K562 (cell line): Measurements from ENCODE around the gene CPNE1.

Experiments
- CTCF ChIP-seq, 3 experiments: IDR thresholded peaks in 2 of 3; conservative IDR thresholded peaks in 1 of 3; 2 replicates each; pipeline ENCODE4 v1.5.1; 2011 to 2012; ENCODE audit warnings: low read length in 3 of 3, mild to moderate bottlenecking in 3 of 3, control low read depth in 2 of 3, improper control_type of control experiment in 1 of 3, inconsistent platforms in 1 of 3, low read depth in 1 of 3, mixed read lengths in 1 of 3, moderate library complexity in 1 of 3; ENCODE audit not compliant: insufficient read depth in 2 of 3
- ELK1 ChIP-seq: sonication (generic); formaldehyde crosslinking; IDR thresholded peaks from 2 replicates; pipeline ENCODE4 v1.8.1; 2022; ENCODE audit warnings: missing genetic modification reagents
- ETV6 ChIP-seq, 3 experiments: fragments of 150-350 bp in 1 of 3; sonication (generic) in 1 of 3; formaldehyde crosslinking in 1 of 3; IDR thresholded peaks; 2 replicates each; pipeline versions ENCODE4 v1.6.1 to v1.8.0; 2014 to 2022; ENCODE audit warnings: borderline replicate concordance in 2 of 3, low read depth in 2 of 3, antibody characterized with exemption in 1 of 3, low read length in 1 of 3, mild to moderate bottlenecking in 1 of 3, missing genetic modification reagents in 1 of 3
- EZH2 ChIP-seq: IDR thresholded peaks from 2 replicates; pipeline ENCODE4 v1.6.1; 2012; ENCODE audit warnings: low read depth, mild to moderate bottlenecking, inconsistent platforms, low read length, borderline replicate concordance
- GTF2B ChIP-seq: IDR thresholded peaks from 2 replicates; pipeline ENCODE4 v1.6.1; 2011; ENCODE audit not compliant: insufficient read length; ENCODE audit errors: extremely low read depth
- PATZ1 ChIP-seq: fragments of 250-450 bp; sonication (Bioruptor Pico); IDR thresholded peaks from 2 replicates; pipeline ENCODE4 v1.5.0; 2020; ENCODE audit warnings: mild to moderate bottlenecking, borderline replicate concordance
- TEAD4 ChIP-seq, 2 experiments: sonication (generic) in 1 of 2; formaldehyde crosslinking in 1 of 2; IDR thresholded peaks; 2 replicates each; pipeline versions ENCODE4 v1.6.1 to v1.8.0; 2012 to 2022; ENCODE audit warnings: borderline replicate concordance in 1 of 2, inconsistent platforms in 1 of 2, low read length in 1 of 2, mild to moderate bottlenecking in 1 of 2, missing genetic modification reagents in 1 of 2
- ZFP1 ChIP-seq: fragments of 450-650 bp; formaldehyde crosslinking; IDR thresholded peaks from 2 replicates; pipeline ENCODE4 v1.4.0; 2020; ENCODE audit warnings: mild to moderate bottlenecking, mixed read lengths

GRCh38 chr20:35695978-35696377 is 31.3 kb upstream of the CPNE1 start:
- no peak for TF ChIP-seq ZFP1 (CRISPR knock-in tag)
- TF ChIP-seq CTCF (IDR thresholded peaks at IDR 0.05 in 2 of 3, conservative IDR thresholded peaks at IDR 0.05 in 1 of 3; ENCODE audit: insufficient read depth in 2 of 3, low read depth in 1 of 3, low read length in 3 of 3) = no peak
- no peak for TF ChIP-seq ELK1 (CRISPR knock-in tag)
- no peak for TF ChIP-seq EZH2
- no peak for TF ChIP-seq PATZ1 (CRISPR knock-in tag)
- no peak for TF ChIP-seq ETV6 (IDR thresholded peaks at IDR 0.05; ENCODE audit: borderline replicate concordance in 1 of 2, low read depth in 2 of 2, low read length in 1 of 2)
- TF ChIP-seq ETV6 (CRISPR knock-in tag; IDR thresholded peaks at IDR 0.05; ENCODE audit: borderline replicate concordance) = no peak
- no peak for TF ChIP-seq GTF2B
- TF ChIP-seq TEAD4 (IDR thresholded peaks at IDR 0.05; ENCODE audit: low read length) = no peak
- no peak for TF ChIP-seq TEAD4 (CRISPR knock-in tag; IDR thresholded peaks at IDR 0.05; ENCODE audit: borderline replicate concordance)
